Activated CD4-positive, alpha-beta T cell treated with anti-CD3 and anti-CD28 coated beads for 36 hours (primary cell): Measurements from ENCODE around the gene DPCD. TPM values are rescaled to one million over a fixed set of nuclear protein-coding genes. Genes with fewer than 3 reads are reported as not detected.
"Not testable (repeated sequence)": the region's sequence is repeated elsewhere in the genome, so short reads cannot be mapped to it uniquely, and the experiment has no call there.

ENCODE experiments used
- ATAC-seq: fragments of 200-7000 bp; cut with Tn5 transposase; one replicate; pipeline ENCODE4 v1.10.0; 2021; ENCODE audit warnings: mild to moderate bottlenecking, moderate library complexity
- CTCF ChIA-PET: fragments of 350-600 bp; sonication (Branson Sonifier 250); formaldehyde crosslinking; loops from one replicate; lab custom pipeline; 2021; ENCODE audit warnings: antibody characterized with exemption; lab: Charles Lee
- POLR2A ChIA-PET: fragments of 350-600 bp; sonication (Branson Sonifier 250); formaldehyde crosslinking; loops from one replicate; lab custom pipeline; 2021; ENCODE audit warnings: antibody characterized with exemption, inconsistent platforms; lab: Charles Lee
- DNase-seq: peaks from one replicate; pipeline ENCODE4 v3.0.0-alpha.2; 2020
- H3K27ac Mint-ChIP-seq: one replicate; pipeline ENCODE4 v1.8.0; 2021; ENCODE audit warnings: mixed read lengths
- H3K27me3 Mint-ChIP-seq: one replicate; pipeline ENCODE4 v1.8.0; 2021; ENCODE audit warnings: mixed read lengths
- H3K36me3 Mint-ChIP-seq: one replicate; pipeline ENCODE4 v1.8.0; 2021; ENCODE audit warnings: low read depth, mixed read lengths
- H3K4me1 Mint-ChIP-seq: one replicate; pipeline ENCODE4 v1.8.0; 2021; ENCODE audit warnings: mixed read lengths
- H3K4me3 Mint-ChIP-seq: one replicate; pipeline ENCODE4 v1.8.0; 2021; ENCODE audit warnings: mild to moderate bottlenecking, moderate library complexity, mixed read lengths
- H3K9me3 Mint-ChIP-seq: one replicate; pipeline ENCODE4 v1.8.0; 2021; ENCODE audit warnings: low read depth, mixed read lengths
- intact Hi-C, 2 experiments: fragments of 100-400 bp; cut with DNase I in 1 of 2; cut with micrococcal nuclease in 1 of 2; formaldehyde crosslinking; loops; one replicate each; pipeline versions ENCODE4 v1.14.2 to v1.15.1; 2022 to 2024; cut with DNase I, micrococcal nuclease
- total RNA-seq, 2 experiments: library from RNA; stranded (reverse); gene quantifications; one replicate each; pipeline ENCODE4 v1.2.3, GENCODE V29; 2021

The DPCD gene
- total RNA-seq, 2 experiments from 2014 or later = 15.5 to 19.3 TPM

DNA sequence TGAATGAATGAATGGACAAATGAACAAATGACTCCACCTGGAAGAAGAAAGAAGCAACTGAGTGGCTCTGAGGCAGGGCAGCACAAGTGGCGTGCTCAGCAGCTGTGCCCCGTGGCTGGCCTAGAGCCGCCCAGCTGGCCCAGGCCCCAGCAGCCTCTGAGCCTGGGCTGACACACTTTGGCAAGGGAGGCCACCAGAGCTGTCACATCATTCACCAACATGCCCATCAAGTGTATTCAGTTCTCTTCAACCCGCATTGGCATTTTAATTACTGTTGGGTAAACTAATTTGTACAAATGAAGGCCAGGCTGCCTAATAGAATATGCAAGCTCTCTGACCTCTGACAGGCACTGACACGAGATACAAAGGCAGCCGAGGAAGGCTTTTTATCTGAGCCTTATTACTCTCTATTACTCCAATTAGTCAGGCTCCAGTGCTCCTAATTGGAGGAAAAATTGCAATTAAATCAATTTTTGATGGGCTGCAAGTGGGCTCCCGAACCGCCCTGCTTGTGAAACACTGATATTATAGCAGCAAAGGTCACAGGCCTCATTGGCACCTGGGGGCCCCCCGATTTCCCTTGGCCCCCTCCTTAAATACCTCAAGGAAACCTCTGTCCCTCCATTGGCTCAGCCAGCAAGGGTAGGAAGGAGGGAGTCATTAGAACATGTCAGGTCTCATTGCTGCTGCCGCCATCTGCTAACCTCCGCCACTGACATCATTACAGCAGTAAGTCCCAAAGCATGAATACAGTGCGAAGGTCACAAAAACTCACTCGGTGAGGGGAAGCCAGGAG is 41.9 kb downstream of the DPCD start:
- no peaks in the 10 kb centered on the region for H3K9me3 Mint-ChIP-seq
- POLR2A ChIA-PET = no interaction called here

DNA sequence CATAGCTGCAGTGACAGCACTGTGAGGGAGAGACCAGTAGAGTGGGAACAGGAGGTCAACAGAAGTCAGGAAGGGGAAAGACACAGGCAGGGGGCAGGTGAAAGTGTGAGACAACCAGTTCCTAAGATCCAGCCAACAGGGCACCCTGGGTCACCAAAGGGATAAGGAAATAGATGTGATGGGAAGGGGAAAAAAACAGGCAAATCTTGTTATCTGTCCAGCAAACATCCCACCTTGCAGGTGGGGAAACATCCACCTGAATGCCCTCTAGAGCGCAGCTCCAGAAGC is 42.5 kb downstream of the DPCD start:
- POLR2A ChIA-PET = no interaction called here
- ATAC-seq (no peak), DNase-seq (no peak)
- Mint-ChIP-seq H3K9me3 (no peaks in the 10 kb centered on the region), H3K27ac (no peak overlapping the region), H3K4me3 (no peak overlapping the region), H3K36me3 (peaks cover 3% of the 10 kb centered on the region), H3K4me1 (peaks cover 7% of the 10 kb centered on the region), H3K27me3 (no peaks in the 10 kb centered on the region)
- CTCF ChIA-PET = interaction anchor here (0.8 kb wide), 1 partner anchor 28 kb away, joined by 3 read pairs; no protein-coding TSS in a partner anchor
- intact Hi-C loops = no loop called here

More for the DNA sequence above, 41.9 kb downstream of the DPCD start:
- Mint-ChIP-seq H3K27me3 (no peaks in the 10 kb centered on the region), H3K4me3 (no peak overlapping the region), H3K27ac (no peak overlapping the region), H3K4me1 (peaks cover 5% of the 10 kb centered on the region), H3K36me3 (peaks cover under 1% of the 10 kb centered on the region)
- DNase-seq (no peak), ATAC-seq (no peak)
- intact Hi-C loops = no loop called here
- CTCF ChIA-PET = interaction anchor here (0.8 to 2.4 kb wide), 2 partner anchors 27 kb away, joined by 3 to 12 read pairs; no protein-coding TSS in a partner anchor

DNA sequence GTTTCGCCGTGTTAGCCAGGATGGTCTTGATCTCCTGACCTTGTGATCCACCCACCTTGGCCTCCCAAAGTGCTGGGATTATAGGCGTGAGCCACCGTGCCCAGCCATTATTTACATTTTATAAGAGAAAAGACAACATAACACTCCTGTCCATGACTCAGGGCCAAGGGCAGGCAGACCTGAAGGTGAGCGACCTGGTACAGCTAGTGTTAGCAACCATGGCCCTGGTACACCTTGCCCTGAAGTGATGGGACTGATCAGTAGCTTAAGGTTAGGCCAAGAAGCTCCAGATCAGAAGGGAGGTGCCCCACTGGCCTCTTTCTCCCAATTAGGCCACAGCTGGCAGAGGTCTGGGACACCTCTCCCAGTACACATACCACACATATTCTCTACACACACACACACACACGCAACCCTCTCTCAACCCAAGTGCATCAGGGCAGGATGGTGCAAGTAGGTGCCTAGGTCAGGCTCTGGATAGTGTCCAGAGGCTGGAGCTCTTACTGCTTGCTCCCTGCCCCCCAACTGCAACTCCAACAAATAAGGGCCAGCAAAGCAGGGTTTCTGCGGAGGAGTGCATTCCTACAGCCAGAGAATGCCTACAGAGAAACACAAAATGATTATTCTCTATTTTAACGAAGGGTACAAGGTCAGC is 43.8 kb downstream of the DPCD start:
- Mint-ChIP-seq H3K4me1 (peaks cover 9% of the 10 kb centered on the region), H3K36me3 (peaks cover 5% of the 10 kb centered on the region)
- CTCF ChIA-PET = interaction anchor here (0.8 kb wide), 1 partner anchor 27 kb away, joined by 3 read pairs; no protein-coding TSS in a partner anchor

GRCh38 chr10:101633510-101633909 is 45.4 kb downstream of the DPCD start:
- not testable (repeated sequence) for H3K27me3 Mint-ChIP-seq

More for the DNA sequence above, 43.8 kb downstream of the DPCD start:
- no peaks in the 10 kb centered on the region for H3K27me3 Mint-ChIP-seq
- POLR2A ChIA-PET = no interaction called here
- H3K4me3 Mint-ChIP-seq = no peak overlapping the region
- H3K9me3 Mint-ChIP-seq = no peaks in the 10 kb centered on the region
- ATAC-seq (no peak), DNase-seq (no peak)
- intact Hi-C loops = no loop called here
- no peak overlapping the region for H3K27ac Mint-ChIP-seq

GRCh38 chr10:101639141-101639900 is 51.2 kb downstream of the DPCD start:
- no peak overlapping the region for H3K4me3 Mint-ChIP-seq
- peaks cover 32% of the 10 kb centered on the region for H3K36me3 Mint-ChIP-seq
- ChIA-PET CTCF (interaction anchor here (0.9 to 1.0 kb wide), 2 partner anchors 9 to 26 kb away, joined by 3 to 4 read pairs; no protein-coding TSS in a partner anchor), POLR2A (no interaction called here)
- DNase-seq (no peak), ATAC-seq (no peak)
- H3K27ac Mint-ChIP-seq = peak overlapping the region; percentile 2
- H3K4me1 Mint-ChIP-seq = peaks cover 7% of the 10 kb centered on the region
- H3K27me3 Mint-ChIP-seq = no peaks in the 10 kb centered on the region
- intact Hi-C loops = no loop called here
- H3K9me3 Mint-ChIP-seq = no peaks in the 10 kb centered on the region

More at GRCh38 chr10:101633510-101633909, 45.4 kb downstream of the DPCD start:
- intact Hi-C loops, ATAC-seq, DNase-seq, H3K4me1 Mint-ChIP-seq, H3K9me3 Mint-ChIP-seq, H3K27ac Mint-ChIP-seq, POLR2A ChIA-PET, H3K4me3 Mint-ChIP-seq: not testable (repeated sequence)
- H3K36me3 Mint-ChIP-seq = peaks cover 15% of the 10 kb centered on the region
- CTCF ChIA-PET = interaction anchor here (0.7 kb wide), 1 partner anchor 110 kb away, joined by 3 read pairs; no protein-coding TSS in a partner anchor

GRCh38 chr10:101643546-101643945 is 55.4 kb downstream of the DPCD start:
- ATAC-seq = no peak
- H3K27ac Mint-ChIP-seq = no peak overlapping the region
- H3K9me3 Mint-ChIP-seq = no peaks in the 10 kb centered on the region
- H3K4me3 Mint-ChIP-seq = no peak overlapping the region
- peaks cover 2% of the 10 kb centered on the region for H3K4me1 Mint-ChIP-seq
- H3K27me3 Mint-ChIP-seq = no peaks in the 10 kb centered on the region
- CTCF ChIA-PET = interaction anchor here (2.2 kb wide), 1 partner anchor 41 kb away, joined by 7 read pairs; no protein-coding TSS in a partner anchor
- intact Hi-C loops = no loop called here
- H3K36me3 Mint-ChIP-seq = peaks cover 23% of the 10 kb centered on the region
- DNase-seq = no peak
- POLR2A ChIA-PET = no interaction called here

GRCh38 chr10:101644002-101644401 is 55.9 kb downstream of the DPCD start:
- no peak for DNase-seq
- no peak for ATAC-seq
- H3K9me3 Mint-ChIP-seq = no peaks in the 10 kb centered on the region
- POLR2A ChIA-PET = interaction anchor here (0.5 kb wide), 1 partner anchor 1090 kb away, joined by 5 read pairs; no protein-coding TSS in a partner anchor
- intact Hi-C loops = no loop called here
- CTCF ChIA-PET = interaction anchor here (0.7 to 2.2 kb wide), 2 partner anchors 41 to 334 kb away, joined by 3 to 7 read pairs; no protein-coding TSS in a partner anchor
- no peak overlapping the region for H3K27ac Mint-ChIP-seq
- no peaks in the 10 kb centered on the region for H3K27me3 Mint-ChIP-seq
- no peak overlapping the region for H3K4me3 Mint-ChIP-seq
- peaks cover 25% of the 10 kb centered on the region for H3K36me3 Mint-ChIP-seq
- H3K4me1 Mint-ChIP-seq = peaks cover 2% of the 10 kb centered on the region

DNA sequence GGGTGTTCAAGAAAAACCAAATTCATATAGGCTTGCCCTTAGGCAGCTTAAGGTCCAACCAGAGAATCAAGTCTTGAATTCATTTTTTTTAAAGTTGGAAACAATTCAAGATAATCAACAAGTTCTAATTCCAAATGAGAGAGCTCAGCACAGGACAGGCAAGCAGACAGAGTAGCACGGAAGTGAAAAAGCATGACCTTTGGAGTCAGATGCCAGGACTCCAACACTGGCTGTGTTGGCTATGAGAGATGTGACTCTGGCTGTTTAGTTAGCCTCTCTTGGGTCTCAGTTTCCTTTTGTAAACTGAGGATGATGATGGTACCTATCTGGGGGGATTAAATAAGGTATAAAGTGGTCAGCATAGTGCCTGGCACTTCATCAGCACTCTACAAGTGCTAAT is 57.5 kb downstream of the DPCD start:
- no peaks in the 10 kb centered on the region for H3K27me3 Mint-ChIP-seq
- ChIA-PET POLR2A (no interaction called here), CTCF (interaction anchor here (0.7 kb wide), 1 partner anchor 39 kb away, joined by 3 read pairs; no protein-coding TSS in a partner anchor)
- no peak overlapping the region for H3K27ac Mint-ChIP-seq
- peaks cover 23% of the 10 kb centered on the region for H3K36me3 Mint-ChIP-seq
- DNase-seq (no peak), ATAC-seq (no peak)
- intact Hi-C loops = loop anchor here in 1 of 2 experiments (2.0 kb wide), 1 partner anchor 19 kb away; no protein-coding TSS in a partner anchor
- H3K9me3 Mint-ChIP-seq = no peaks in the 10 kb centered on the region
- H3K4me3 Mint-ChIP-seq = no peak overlapping the region
- peaks cover 2% of the 10 kb centered on the region for H3K4me1 Mint-ChIP-seq

- H3K9me3 Mint-ChIP-seq = no peaks in the 10 kb centered on the region
- H3K27ac Mint-ChIP-seq = no peak overlapping the region
- no peak overlapping the region for H3K4me3 Mint-ChIP-seq
- DNase-seq = no peak
- intact Hi-C loops = loop anchor here in 1 of 2 experiments (2.0 kb wide), 1 partner anchor 20 kb away; no protein-coding TSS in a partner anchor
- ATAC-seq = no peak
- ChIA-PET POLR2A (no interaction called here), CTCF (no interaction called here)
- H3K36me3 Mint-ChIP-seq = peaks cover 22% of the 10 kb centered on the region
- peaks cover 2% of the 10 kb centered on the region for H3K4me1 Mint-ChIP-seq
- no peaks in the 10 kb centered on the region for H3K27me3 Mint-ChIP-seq
Observed at GRCh38 chr10:101646364-101646763, 58.2 kb downstream of the DPCD start.

DNA sequence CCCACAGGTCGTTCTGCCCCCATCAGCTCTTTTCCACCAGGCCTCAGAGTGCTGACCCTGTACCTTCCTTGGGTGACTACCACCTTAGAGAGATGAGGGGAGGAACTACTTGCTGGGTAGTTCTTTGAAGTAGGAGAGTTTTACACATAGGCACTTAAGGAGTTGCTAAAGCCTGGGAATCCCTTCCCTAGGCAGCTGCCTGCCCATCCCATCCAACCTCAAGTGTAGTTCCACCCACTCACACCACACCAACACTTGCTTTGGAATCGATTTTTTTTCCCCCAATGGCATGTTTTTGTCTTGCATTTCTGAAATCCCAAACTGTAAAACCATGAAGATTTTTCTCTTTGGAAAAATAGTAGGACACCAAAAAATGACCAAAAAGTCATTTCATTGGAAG is 59.1 kb downstream of the DPCD start:
- ChIA-PET POLR2A (no interaction called here), CTCF (interaction anchor here (0.8 kb wide), 1 partner anchor 44 kb away, joined by 4 read pairs; no protein-coding TSS in a partner anchor)
- intact Hi-C loops = loop anchor here in 1 of 2 experiments (2.0 kb wide), 1 partner anchor 20 kb away; no protein-coding TSS in a partner anchor
- DNase-seq (no peak), ATAC-seq (no peak)
- H3K4me3 Mint-ChIP-seq = no peak overlapping the region
- no peaks in the 10 kb centered on the region for H3K27me3 Mint-ChIP-seq
- H3K4me1 Mint-ChIP-seq = peaks cover 2% of the 10 kb centered on the region
- no peaks in the 10 kb centered on the region for H3K9me3 Mint-ChIP-seq
- peaks cover 23% of the 10 kb centered on the region for H3K36me3 Mint-ChIP-seq
- no peak overlapping the region for H3K27ac Mint-ChIP-seq
